Muscle of leg (tissue), 11 donors: ENCODE measurements around the gene CALU. TPM values are rescaled to one million over a fixed set of nuclear protein-coding genes. Genes with fewer than 3 reads are reported as not detected.

ENCODE experiments used
- DNase-seq: peaks from one replicate; pipeline ENCODE4 v3.0.0; 2013
- H3K27ac ChIP-seq: one replicate; pipeline ENCODE4 v1.5.1; 2013; ENCODE audit warnings: mild to moderate bottlenecking, low read length, control low read depth
- H3K27me3 ChIP-seq: one replicate; pipeline ENCODE4 v1.6.1; 2013; ENCODE audit warnings: low read length; ENCODE audit not compliant: control insufficient read depth, insufficient read depth
- H3K36me3 ChIP-seq: one replicate; pipeline ENCODE4 v1.6.1; 2013; ENCODE audit warnings: low read length; ENCODE audit not compliant: control insufficient read depth, insufficient read depth
- H3K4me1 ChIP-seq: one replicate; pipeline ENCODE4 v1.6.1; 2013; ENCODE audit warnings: low read length; ENCODE audit not compliant: control insufficient read depth, insufficient read depth
- H3K4me3 ChIP-seq: one replicate; pipeline ENCODE4 v1.5.1; 2013; ENCODE audit warnings: low read length, control low read depth
- H3K9me3 ChIP-seq: replicated peaks from 2 replicates; pipeline ENCODE4 v1.6.1; 2013; ENCODE audit warnings: low read depth, low read length; ENCODE audit not compliant: control insufficient read depth
- WGBS: methylation state at CpG from one replicate; pipeline ENCODE4 v1.1.5; 2013; ENCODE audit warnings: missing lambda C conversion rate; ENCODE audit not compliant: insufficient coverage; 5-methylcytosine and 5-hydroxymethylcytosine counted together
- polyA plus RNA-seq, 8 donors: library from polyadenylated mRNA; unstranded; fragments of 120-200 nt; gene quantifications; one replicate each; pipeline versions ENCODE4 v1.2.1 to v1.2.3, GENCODE V29; 2013; ENCODE audit warnings: inconsistent platforms in 1 of 8, low replicate concordance in 1 of 8; ENCODE audit not compliant: insufficient read length in 8 of 8, insufficient read depth in 1 of 8
- total RNA-seq: library from RNA; stranded (reverse); fragments of 120-200 nt; gene quantifications from one replicate; pipeline ENCODE4 v1.2.4, GENCODE V29; 2013

The CALU gene
- total and polyA plus RNA-seq, 9 donors: 172 to 324 (median 239) TPM

DNA sequence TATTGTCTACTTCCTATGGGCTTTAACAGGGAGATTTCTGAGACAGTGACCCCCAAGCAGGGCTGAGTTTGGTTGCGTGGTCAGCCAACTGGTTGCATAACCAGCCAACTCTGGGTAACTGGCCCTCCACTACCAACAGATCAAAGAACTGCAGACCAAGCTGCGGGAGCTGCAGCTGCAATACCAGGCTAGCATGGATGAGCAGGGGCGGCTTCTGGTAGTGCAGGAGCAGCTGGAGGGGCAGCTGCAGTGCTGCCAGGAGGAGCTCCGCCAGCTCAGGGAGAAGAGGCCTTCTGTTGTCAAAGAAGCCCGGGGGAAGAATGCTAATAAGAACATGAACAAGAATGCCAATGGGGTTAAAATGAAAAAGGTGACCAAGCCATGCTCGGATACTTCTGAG is 75.3 kb downstream of the CALU start:
- Histone ChIP-seq H3K36me3 (peaks cover 6% of the 10 kb centered on the region), H3K9me3 (no peaks in the 10 kb centered on the region), H3K27ac (peak overlapping the region; percentile 54), H3K4me1 (peaks cover 57% of the 10 kb centered on the region), H3K4me3 (no peak overlapping the region), H3K27me3 (no peaks in the 10 kb centered on the region)
- WGBS: 87% methylated on average over 5 of the region's 6 CpGs
- peak; percentile 69 for DNase-seq

DNA sequence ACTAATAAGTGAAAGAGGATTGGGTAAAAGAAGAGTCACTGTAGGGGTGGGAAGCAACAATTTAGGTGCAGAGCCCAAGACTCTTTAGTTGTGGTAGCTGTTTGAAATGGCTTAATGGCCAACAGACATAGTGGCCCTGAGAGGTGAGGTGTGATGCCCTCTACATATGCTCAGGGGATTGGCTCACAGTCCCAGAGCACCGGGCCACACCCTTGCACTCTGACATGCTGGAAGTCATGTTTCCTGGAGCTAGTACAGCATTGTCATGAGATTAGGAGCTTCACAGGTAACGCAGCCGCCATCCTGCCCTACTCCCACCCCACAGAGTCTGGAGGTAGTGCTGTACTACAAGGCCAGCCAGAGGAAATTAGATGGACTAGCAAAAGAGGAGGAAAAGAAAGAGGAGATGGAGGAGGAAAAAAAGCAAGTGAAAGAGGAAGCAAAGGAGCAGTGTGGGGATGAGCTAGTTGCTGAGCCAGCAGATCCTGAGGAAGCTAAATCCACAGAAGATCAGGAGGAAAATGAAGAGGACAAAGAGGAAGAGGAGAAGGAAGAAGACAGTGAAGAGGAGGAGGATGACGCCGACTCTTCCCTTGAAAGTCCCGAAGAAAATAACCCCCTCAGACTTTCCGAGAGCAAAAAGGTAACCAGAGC is 76.3 kb downstream of the CALU start:
- Histone ChIP-seq H3K27ac (peak overlapping the region; percentile 54), H3K9me3 (no peaks in the 10 kb centered on the region), H3K27me3 (no peaks in the 10 kb centered on the region), H3K36me3 (peaks cover 4% of the 10 kb centered on the region), H3K4me3 (no peak overlapping the region), H3K4me1 (peaks cover 57% of the 10 kb centered on the region)
- no peak for DNase-seq
- 88% methylated on average over 4 of the region's 7 CpGs for WGBS

DNA sequence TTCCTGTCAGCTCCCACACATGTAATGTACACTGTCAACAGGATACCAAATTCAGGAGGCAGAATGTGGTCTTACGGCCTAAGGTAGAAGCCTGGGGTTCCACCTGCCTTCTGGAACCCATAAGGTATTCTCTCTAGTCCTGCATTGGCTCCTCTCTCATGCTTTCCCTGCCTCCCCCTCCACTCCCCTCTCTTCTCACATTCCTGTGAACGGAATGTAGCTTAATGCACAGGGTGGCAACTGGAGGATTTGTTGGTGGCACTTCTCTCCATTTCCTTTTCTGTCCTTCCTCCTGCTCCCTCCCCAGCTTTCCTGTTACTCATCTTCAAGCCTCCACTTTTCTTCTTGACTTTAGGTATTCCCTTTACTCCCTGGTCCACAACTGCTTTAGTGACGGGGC is 79.5 kb downstream of the CALU start:
- H3K4me3 ChIP-seq: no peak overlapping the region
- H3K27me3 ChIP-seq: peaks cover 4% of the 10 kb centered on the region
- H3K36me3 ChIP-seq: no peaks in the 10 kb centered on the region
- H3K27ac ChIP-seq: peak overlapping the region; percentile 43
- WGBS: 58% methylated on average over 1 of the region's 3 CpGs
- no peak for DNase-seq
- H3K4me1 ChIP-seq: peaks cover 49% of the 10 kb centered on the region
- H3K9me3 ChIP-seq: no peaks in the 10 kb centered on the region

Other genes starting within 250 kb of the CALU start
- 0.53 TPM for gene GARIN1A, start 67.1 kb upstream of the CALU start, total RNA-seq
- gene GARIN1A, start 67.1 kb upstream of the CALU start, polyA plus RNA-seq: 1 to 10 TPM in 6 of 8 donors, under 1 TPM in 2; 0.81 to 3.0 (median 1.4) TPM
- gene OPN1SW, start 36.4 kb downstream of the CALU start, total RNA-seq: not detected
- 1 to 10 TPM; 1.9 to 3.4 (median 2.5) TPM for gene OPN1SW, start 36.4 kb downstream of the CALU start, polyA plus RNA-seq
- 10.7 TPM for gene CCDC136, start 52.6 kb downstream of the CALU start, total RNA-seq
- 10 to 100 TPM; 12.0 to 21.5 (median 16.6) TPM for gene CCDC136, start 52.6 kb downstream of the CALU start, polyA plus RNA-seq
- 339 TPM for gene FLNC, start 91.0 kb downstream of the CALU start, total RNA-seq
- 100 to 1,000 TPM; 378 to 779 (median 506) TPM for gene FLNC, start 91.0 kb downstream of the CALU start, polyA plus RNA-seq
- 93.5 TPM for gene ATP6V1F, start 123.5 kb downstream of the CALU start, total RNA-seq
- gene ATP6V1F, start 123.5 kb downstream of the CALU start, polyA plus RNA-seq: 100 to 1,000 TPM; 110 to 141 (median 123) TPM
- gene KCP, start 171.3 kb downstream of the CALU start, total RNA-seq: 0.58 TPM
- 1 to 10 TPM in 6 of 8 donors, under 1 TPM in 2; 0.50 to 1.8 (median 1.3) TPM for gene KCP, start 171.3 kb downstream of the CALU start, polyA plus RNA-seq
- gene IRF5, start 198.6 kb downstream of the CALU start, total RNA-seq: 2.7 TPM
- 1 to 10 TPM; 1.6 to 3.5 (median 2.4) TPM for gene IRF5, start 198.6 kb downstream of the CALU start, polyA plus RNA-seq